ENCODE measurements around the gene METTL1.
"Not testable (repeated sequence)": the region's sequence is repeated elsewhere in the genome, so short reads cannot be mapped to it uniquely, and the experiment has no call there.

METTL1 gene

GRCh38 chr12:57727758-57728395 lies 44.0 kb downstream of the METTL1 start:
- Histone ChIP-seq H3K9me3 (ENCODE audit: control insufficient read depth, low read length) (no peaks in the 10 kb centered on the region), H3K36me3 (ENCODE audit: control insufficient read depth, insufficient read depth, low read length) (no peaks in the 10 kb centered on the region), H3K4me3 (ENCODE audit: low read length) (no peak overlapping the region), H3K27me3 (ENCODE audit: control insufficient read depth, insufficient read depth, low read length) (peaks cover 37% of the 10 kb centered on the region), H3K4me1 (ENCODE audit: control insufficient read depth, insufficient read depth, low read length) (peaks cover 13% of the 10 kb centered on the region), H3K9ac (ENCODE audit: low read length) (no peak overlapping the region)

- Histone ChIP-seq H3K9me3 (ENCODE audit: control insufficient read depth, low read length) (no peaks in the 10 kb centered on the region), H3K4me1 (ENCODE audit: control insufficient read depth, insufficient read depth, low read length) (peaks cover 13% of the 10 kb centered on the region), H3K4me3 (ENCODE audit: low read length) (peak overlapping the region; percentile 19), H3K9ac (ENCODE audit: low read length) (peak overlapping the region; percentile 74), H3K27me3 (ENCODE audit: control insufficient read depth, insufficient read depth, low read length) (peaks cover 30% of the 10 kb centered on the region), H3K36me3 (ENCODE audit: control insufficient read depth, insufficient read depth, low read length) (no peaks in the 10 kb centered on the region)
Observed at GRCh38 chr12:57726884-57727757, 44.8 kb downstream of the METTL1 start.

GRCh38 chr12:57726151-57726883 lies 45.6 kb downstream of the METTL1 start:
- peak overlapping the region; percentile 50 for H3K4me3 ChIP-seq (ENCODE audit: low read length)
- H3K4me1 ChIP-seq (ENCODE audit: control insufficient read depth, insufficient read depth, low read length), result peaks cover 13% of the 10 kb centered on the region
- no peaks in the 10 kb centered on the region for H3K9me3 ChIP-seq (ENCODE audit: control insufficient read depth, low read length)
- peak overlapping the region; percentile 74 for H3K9ac ChIP-seq (ENCODE audit: low read length)
- H3K27me3 ChIP-seq (ENCODE audit: control insufficient read depth, insufficient read depth, low read length), result peaks cover 25% of the 10 kb centered on the region
- no peaks in the 10 kb centered on the region for H3K36me3 ChIP-seq (ENCODE audit: control insufficient read depth, insufficient read depth, low read length)

- peak overlapping the region; percentile 74 for H3K9ac ChIP-seq (ENCODE audit: low read length)
- H3K4me3 ChIP-seq (ENCODE audit: low read length), result peak overlapping the region; percentile 50
- H3K27me3 ChIP-seq (ENCODE audit: control insufficient read depth, insufficient read depth, low read length), result peaks cover 25% of the 10 kb centered on the region
- no peaks in the 10 kb centered on the region for H3K9me3 ChIP-seq (ENCODE audit: control insufficient read depth, low read length)
- H3K36me3 ChIP-seq (ENCODE audit: control insufficient read depth, insufficient read depth, low read length), result no peaks in the 10 kb centered on the region
- H3K4me1 ChIP-seq (ENCODE audit: control insufficient read depth, insufficient read depth, low read length), result peaks cover 13% of the 10 kb centered on the region
Observed at GRCh38 chr12:57725851-57726150, 46.1 kb downstream of the METTL1 start.

- Histone ChIP-seq H3K36me3 (ENCODE audit: control insufficient read depth, insufficient read depth, low read length) (peaks cover 5% of the 10 kb centered on the region), H3K4me1 (ENCODE audit: control insufficient read depth, insufficient read depth, low read length) (peaks cover 13% of the 10 kb centered on the region), H3K9me3 (ENCODE audit: control insufficient read depth, low read length) (no peaks in the 10 kb centered on the region), H3K27me3 (ENCODE audit: control insufficient read depth, insufficient read depth, low read length) (peaks cover 25% of the 10 kb centered on the region), H3K9ac (ENCODE audit: low read length) (no peak overlapping the region), H3K4me3 (ENCODE audit: low read length) (no peak overlapping the region)
Observed at GRCh38 chr12:57724936-57725740, 46.8 kb downstream of the METTL1 start.

GRCh38 chr12:57724003-57724935 lies 47.6 kb downstream of the METTL1 start:
- Histone ChIP-seq H3K27me3 (ENCODE audit: control insufficient read depth, insufficient read depth, low read length) (peaks cover 25% of the 10 kb centered on the region), H3K36me3 (ENCODE audit: control insufficient read depth, insufficient read depth, low read length) (peaks cover 6% of the 10 kb centered on the region)

GRCh38 chr12:57723630-57723962 lies 48.3 kb downstream of the METTL1 start:
- peaks cover 25% of the 10 kb centered on the region for H3K27me3 ChIP-seq (ENCODE audit: control insufficient read depth, insufficient read depth, low read length)
- H3K4me1 ChIP-seq (ENCODE audit: control insufficient read depth, insufficient read depth, low read length), result peaks cover 13% of the 10 kb centered on the region
- H3K9me3 ChIP-seq (ENCODE audit: control insufficient read depth, low read length), result no peaks in the 10 kb centered on the region
- no peak overlapping the region for H3K9ac ChIP-seq (ENCODE audit: low read length)
- peaks cover 12% of the 10 kb centered on the region for H3K36me3 ChIP-seq (ENCODE audit: control insufficient read depth, insufficient read depth, low read length)
- H3K4me3 ChIP-seq (ENCODE audit: low read length), result no peak overlapping the region

More at GRCh38 chr12:57724003-57724935, 47.6 kb downstream of the METTL1 start:
- H3K4me1 ChIP-seq (ENCODE audit: control insufficient read depth, insufficient read depth, low read length), result peaks cover 13% of the 10 kb centered on the region
- no peaks in the 10 kb centered on the region for H3K9me3 ChIP-seq (ENCODE audit: control insufficient read depth, low read length)
- no peak overlapping the region for H3K4me3 ChIP-seq (ENCODE audit: low read length)
- H3K9ac ChIP-seq (ENCODE audit: low read length), result no peak overlapping the region

- H3K27me3 ChIP-seq (ENCODE audit: control insufficient read depth, insufficient read depth, low read length), result peaks cover 21% of the 10 kb centered on the region
- H3K4me1 ChIP-seq (ENCODE audit: control insufficient read depth, insufficient read depth, low read length), result peaks cover 13% of the 10 kb centered on the region
- no peak overlapping the region for H3K9ac ChIP-seq (ENCODE audit: low read length)
- H3K4me3 ChIP-seq (ENCODE audit: low read length), result no peak overlapping the region
- peaks cover 12% of the 10 kb centered on the region for H3K36me3 ChIP-seq (ENCODE audit: control insufficient read depth, insufficient read depth, low read length)
- H3K9me3 ChIP-seq (ENCODE audit: control insufficient read depth, low read length), result no peaks in the 10 kb centered on the region
Observed at GRCh38 chr12:57722716-57723629, 48.9 kb downstream of the METTL1 start.

GRCh38 chr12:57721846-57722608 lies 49.9 kb downstream of the METTL1 start:
- H3K9me3 ChIP-seq (ENCODE audit: control insufficient read depth, low read length), result not testable (repeated sequence)
- peaks cover 14% of the 10 kb centered on the region for H3K36me3 ChIP-seq (ENCODE audit: control insufficient read depth, insufficient read depth, low read length)

More at GRCh38 chr12:57721846-57722608, 49.9 kb downstream of the METTL1 start:
- Histone ChIP-seq H3K27me3 (ENCODE audit: control insufficient read depth, insufficient read depth, low read length) (peaks cover 11% of the 10 kb centered on the region), H3K4me1 (ENCODE audit: control insufficient read depth, insufficient read depth, low read length) (peaks cover 10% of the 10 kb centered on the region)
- not testable (repeated sequence) for H3K4me3 ChIP-seq (ENCODE audit: low read length); H3K9ac ChIP-seq (ENCODE audit: low read length)
